ENCODE measurements around the gene MPZL2.

- no peak for TF ChIP-seq POLR2A (IDR thresholded peaks at IDR 0.05)
- no peak for TF ChIP-seq CTCF (IDR thresholded peaks at IDR 0.05)
Measured at GRCh38 chr11:118216621-118217481, 47.2 kb downstream of the MPZL2 start.
